ENCODE measurements around the gene ETV3. TPM values are rescaled to one million over a fixed set of nuclear protein-coding genes. Genes with fewer than 3 reads are reported as not detected.

Gene ETV3
- total RNA-seq, 1 experiment from 2014 or later, result 22.2 TPM

DNA sequence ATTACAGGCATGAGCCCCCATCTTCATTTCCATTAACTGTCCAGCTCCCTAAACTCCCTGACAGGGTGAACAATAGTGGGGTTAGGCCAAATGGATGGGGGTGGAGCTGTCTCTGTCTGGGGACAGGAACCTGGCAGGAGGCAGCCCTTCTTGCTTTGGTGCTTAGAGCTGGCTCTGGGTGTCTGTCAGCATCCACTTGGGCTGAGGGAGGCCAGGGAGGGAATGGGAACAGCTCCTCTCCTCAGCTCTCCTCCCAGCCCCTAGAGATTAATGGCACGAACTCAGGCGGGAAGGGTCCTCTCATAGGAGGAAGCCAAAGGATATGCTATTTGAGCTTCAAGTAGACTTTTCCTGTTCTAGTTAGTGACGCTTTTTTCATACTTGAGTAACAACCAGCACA, 27.5 kb downstream of the ETV3 start:
- H3K36me3 ChIP-seq (ENCODE audit: control insufficient read depth, insufficient read depth, low read length), result no peaks in the 10 kb centered on the region
- H3K4me3 ChIP-seq (ENCODE audit: low read depth in 2 of 2, low read length in 2 of 2), result no peak overlapping the region
- in situ Hi-C loops (cut with HindIII; ENCODE audit: low pct_unique_long_range_greater_than_20kb, low sequenced_read_pairs) (no loop called here), intact Hi-C loops (cut with micrococcal nuclease; ENCODE audit: unreplicated experiment) (no loop called here)
- ChIA-PET CTCF (no interaction called here), POLR2A (no interaction called here)
- H3K27ac ChIP-seq (ENCODE audit: low read length), result no peak overlapping the region
- DNase-seq (ENCODE audit: low read depth, low spot score) (no peak), ATAC-seq (no peak)
- no peaks in the 10 kb centered on the region for H3K27me3 ChIP-seq (ENCODE audit: control insufficient read depth, insufficient read depth, low read length)
- no TSS peak for BruUV-seq (replicated peaks)
- TF ChIP-seq POLR2AphosphoS5 (IDR thresholded peaks at IDR 0.05; ENCODE audit: low read depth, low read length) (no peak), TCF7L2 (IDR thresholded peaks at IDR 0.05; ENCODE audit: low read depth, low read length) (no peak), SIN3A (IDR thresholded peaks at IDR 0.05; ENCODE audit: borderline replicate concordance, insufficient read depth, low read depth, low read length) (no peak)
- TF ChIP-seq, protein P1, sequence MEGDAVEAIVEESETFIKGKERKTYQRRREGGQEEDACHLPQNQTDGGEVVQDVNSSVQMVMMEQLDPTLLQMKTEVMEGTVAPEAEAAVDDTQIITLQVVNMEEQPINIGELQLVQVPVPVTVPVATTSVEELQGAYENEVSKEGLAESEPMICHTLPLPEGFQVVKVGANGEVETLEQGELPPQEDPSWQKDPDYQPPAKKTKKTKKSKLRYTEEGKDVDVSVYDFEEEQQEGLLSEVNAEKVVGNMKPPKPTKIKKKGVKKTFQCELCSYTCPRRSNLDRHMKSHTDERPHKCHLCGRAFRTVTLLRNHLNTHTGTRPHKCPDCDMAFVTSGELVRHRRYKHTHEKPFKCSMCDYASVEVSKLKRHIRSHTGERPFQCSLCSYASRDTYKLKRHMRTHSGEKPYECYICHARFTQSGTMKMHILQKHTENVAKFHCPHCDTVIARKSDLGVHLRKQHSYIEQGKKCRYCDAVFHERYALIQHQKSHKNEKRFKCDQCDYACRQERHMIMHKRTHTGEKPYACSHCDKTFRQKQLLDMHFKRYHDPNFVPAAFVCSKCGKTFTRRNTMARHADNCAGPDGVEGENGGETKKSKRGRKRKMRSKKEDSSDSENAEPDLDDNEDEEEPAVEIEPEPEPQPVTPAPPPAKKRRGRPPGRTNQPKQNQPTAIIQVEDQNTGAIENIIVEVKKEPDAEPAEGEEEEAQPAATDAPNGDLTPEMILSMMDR (IDR thresholded peaks at IDR 0.05), result no peak
- TF ChIP-seq, protein P2, sequence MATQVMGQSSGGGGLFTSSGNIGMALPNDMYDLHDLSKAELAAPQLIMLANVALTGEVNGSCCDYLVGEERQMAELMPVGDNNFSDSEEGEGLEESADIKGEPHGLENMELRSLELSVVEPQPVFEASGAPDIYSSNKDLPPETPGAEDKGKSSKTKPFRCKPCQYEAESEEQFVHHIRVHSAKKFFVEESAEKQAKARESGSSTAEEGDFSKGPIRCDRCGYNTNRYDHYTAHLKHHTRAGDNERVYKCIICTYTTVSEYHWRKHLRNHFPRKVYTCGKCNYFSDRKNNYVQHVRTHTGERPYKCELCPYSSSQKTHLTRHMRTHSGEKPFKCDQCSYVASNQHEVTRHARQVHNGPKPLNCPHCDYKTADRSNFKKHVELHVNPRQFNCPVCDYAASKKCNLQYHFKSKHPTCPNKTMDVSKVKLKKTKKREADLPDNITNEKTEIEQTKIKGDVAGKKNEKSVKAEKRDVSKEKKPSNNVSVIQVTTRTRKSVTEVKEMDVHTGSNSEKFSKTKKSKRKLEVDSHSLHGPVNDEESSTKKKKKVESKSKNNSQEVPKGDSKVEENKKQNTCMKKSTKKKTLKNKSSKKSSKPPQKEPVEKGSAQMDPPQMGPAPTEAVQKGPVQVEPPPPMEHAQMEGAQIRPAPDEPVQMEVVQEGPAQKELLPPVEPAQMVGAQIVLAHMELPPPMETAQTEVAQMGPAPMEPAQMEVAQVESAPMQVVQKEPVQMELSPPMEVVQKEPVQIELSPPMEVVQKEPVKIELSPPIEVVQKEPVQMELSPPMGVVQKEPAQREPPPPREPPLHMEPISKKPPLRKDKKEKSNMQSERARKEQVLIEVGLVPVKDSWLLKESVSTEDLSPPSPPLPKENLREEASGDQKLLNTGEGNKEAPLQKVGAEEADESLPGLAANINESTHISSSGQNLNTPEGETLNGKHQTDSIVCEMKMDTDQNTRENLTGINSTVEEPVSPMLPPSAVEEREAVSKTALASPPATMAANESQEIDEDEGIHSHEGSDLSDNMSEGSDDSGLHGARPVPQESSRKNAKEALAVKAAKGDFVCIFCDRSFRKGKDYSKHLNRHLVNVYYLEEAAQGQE (IDR thresholded peaks at IDR 0.05; ENCODE audit: insufficient read depth in 1 of 2, low read depth in 2 of 2, low read length in 1 of 2), result no peak
- peaks cover 5% of the 10 kb centered on the region; the same call in 1 of the 2 replicates for H3K4me1 ChIP-seq (ENCODE audit: control insufficient read depth, insufficient read depth, low read length)
- H3K9me3 ChIP-seq (ENCODE audit: control insufficient read depth, insufficient read depth, low read depth, low read length), result no peaks in the 10 kb centered on the region

DNA sequence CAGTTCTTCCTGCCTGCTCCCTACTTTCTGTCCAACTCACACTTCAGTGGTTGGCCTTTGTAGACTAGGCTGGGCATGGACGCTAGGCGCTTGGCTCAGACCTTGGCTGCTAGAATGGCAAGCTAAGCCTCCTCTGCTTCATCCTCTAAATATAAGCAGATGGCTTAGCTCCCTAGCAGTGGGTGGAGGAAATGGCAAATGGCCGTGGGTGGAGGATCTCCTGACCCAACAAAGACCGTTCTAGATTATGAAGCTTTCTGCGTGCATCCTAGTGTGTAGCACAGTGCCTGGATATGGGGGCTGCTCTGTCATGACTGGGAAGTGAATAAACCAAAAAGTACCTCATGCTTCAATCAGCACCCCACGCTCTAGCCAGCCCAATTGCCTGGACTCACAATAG, 28.2 kb downstream of the ETV3 start:
- H3K36me3 ChIP-seq (ENCODE audit: control insufficient read depth, insufficient read depth, low read length), result no peaks in the 10 kb centered on the region
- TF ChIP-seq, protein P1 (IDR thresholded peaks at IDR 0.05), result no peak
- TF ChIP-seq, protein P2 (IDR thresholded peaks at IDR 0.05; ENCODE audit: insufficient read depth in 1 of 2, low read depth in 2 of 2, low read length in 1 of 2), result no peak
- TF ChIP-seq SIN3A (IDR thresholded peaks at IDR 0.05; ENCODE audit: borderline replicate concordance, insufficient read depth, low read depth, low read length), result no peak
- no peak for TF ChIP-seq POLR2AphosphoS5 (IDR thresholded peaks at IDR 0.05; ENCODE audit: low read depth, low read length)
- TF ChIP-seq TCF7L2 (IDR thresholded peaks at IDR 0.05; ENCODE audit: low read depth, low read length), result no peak
- in situ Hi-C loops (cut with HindIII; ENCODE audit: low pct_unique_long_range_greater_than_20kb, low sequenced_read_pairs) (no loop called here), intact Hi-C loops (cut with micrococcal nuclease; ENCODE audit: unreplicated experiment) (no loop called here)
- H3K27me3 ChIP-seq (ENCODE audit: control insufficient read depth, insufficient read depth, low read length), result no peaks in the 10 kb centered on the region
- peaks cover 5% of the 10 kb centered on the region; the same call in 1 of the 2 replicates for H3K4me1 ChIP-seq (ENCODE audit: control insufficient read depth, insufficient read depth, low read length)
- ATAC-seq (no peak), DNase-seq (ENCODE audit: low read depth, low spot score) (no peak)
- H3K9me3 ChIP-seq (ENCODE audit: control insufficient read depth, insufficient read depth, low read depth, low read length), result no peaks in the 10 kb centered on the region
- CTCF ChIA-PET, result interaction anchor here (1.0 kb wide), 1 partner anchor 20 kb away, joined by 4 read pairs; no protein-coding TSS in a partner anchor
- no TSS peak for BruUV-seq (replicated peaks)
- H3K27ac ChIP-seq (ENCODE audit: low read length), result no peak overlapping the region
- no peak overlapping the region for H3K4me3 ChIP-seq (ENCODE audit: low read depth in 2 of 2, low read length in 2 of 2)
- POLR2A ChIA-PET, result no interaction called here

Measured in Panc1 (cell line).